IPS-NIHi7 (cell line): ENCODE data around the gene CUTA.
"Not testable (repeated sequence)": the region's sequence is repeated elsewhere in the genome, so short reads cannot be mapped to it uniquely, and the experiment has no call there.

Source experiments
- DNase-seq: peaks from one replicate; pipeline ENCODE4 v3.0.0; 2012; ENCODE audit warnings: mixed read lengths; ENCODE audit errors: extremely low spot score

The CUTA gene

GRCh38 chr6:33405386-33405940 is 12.4 kb downstream of the CUTA start:
- DNase-seq: no peak

GRCh38 chr6:33404884-33405283 is 13.0 kb downstream of the CUTA start:
- no peak for DNase-seq

- not testable (repeated sequence) for DNase-seq
Observed at GRCh38 chr6:33399881-33400280, 18.0 kb downstream of the CUTA start.

- DNase-seq: not testable (repeated sequence)
Observed at GRCh38 chr6:33398601-33399000, 19.3 kb downstream of the CUTA start.

- DNase-seq: no peak
Observed at GRCh38 chr6:33397541-33397940, 20.4 kb downstream of the CUTA start.

- no peak for DNase-seq
Observed at GRCh38 chr6:33392979-33393378, 24.9 kb downstream of the CUTA start.

GRCh38 chr6:33392595-33392948 is 25.3 kb downstream of the CUTA start:
- no peak for DNase-seq

- peak; percentile 24 for DNase-seq
Observed at GRCh38 chr6:33391922-33392594, 25.8 kb downstream of the CUTA start.

- DNase-seq: peak; percentile 95
Observed at GRCh38 chr6:33391278-33391921, 26.5 kb downstream of the CUTA start, which contains the start of gene KIFC1. KIFC1 (plus strand) TSS chr6:33391823; CDS start chr6:33391986, 163 bp downstream.

GRCh38 chr6:33390767-33391277 is 27.1 kb downstream of the CUTA start:
- DNase-seq: no peak

- DNase-seq: no peak
Observed at GRCh38 chr6:33390173-33390572, 27.7 kb downstream of the CUTA start.

- peak; percentile 45 for DNase-seq
Observed at GRCh38 chr6:33384581-33385020, 33.3 kb downstream of the CUTA start.

GRCh38 chr6:33383427-33384185 is 34.3 kb downstream of the CUTA start:
- no peak for DNase-seq

- DNase-seq: no peak
Observed at GRCh38 chr6:33380272-33380981, 37.5 kb downstream of the CUTA start.

- DNase-seq: not testable (repeated sequence)
Observed at GRCh38 chr6:33379184-33379583, 38.7 kb downstream of the CUTA start.

- no peak for DNase-seq
Observed at GRCh38 chr6:33377171-33377570, 40.7 kb downstream of the CUTA start.

- DNase-seq: no peak
Observed at GRCh38 chr6:33375143-33375671, 42.7 kb downstream of the CUTA start.

GRCh38 chr6:33373960-33374910 is 43.7 kb downstream of the CUTA start:
- DNase-seq: no peak

GRCh38 chr6:33372526-33373123 is 45.3 kb downstream of the CUTA start:
- no peak for DNase-seq

GRCh38 chr6:33371901-33372300 is 46.0 kb downstream of the CUTA start:
- DNase-seq: not testable (repeated sequence)
